ENCODE data around the gene NTF4. TPM values are rescaled to one million over a fixed set of nuclear protein-coding genes. Genes with fewer than 3 reads are reported as not detected.

NTF4 gene
- total RNA-seq, 3 donors from 2014 or later (not counting 1 experiment from before 2014, with no cell fraction given) = not detected

- H3K4me3 Mint-ChIP-seq = peak overlapping the region; percentile 55
- H3K4me1 Mint-ChIP-seq = peaks cover 20 to 36% of the 10 kb centered on the region in 2 donors
- peaks cover 21% of the 10 kb centered on the region for H3K36me3 ChIP-seq (ENCODE audit: control insufficient read depth, insufficient read depth, low read length)
- no peak overlapping the region for H3K4me3 ChIP-seq (ENCODE audit: low read length)
- H3K4me1 ChIP-seq (ENCODE audit: control insufficient read depth, insufficient read depth, low read length) = peaks cover 17% of the 10 kb centered on the region
- no peaks in the 10 kb centered on the region for H3K9me3 Mint-ChIP-seq
- intact Hi-C loops (cut with micrococcal nuclease) = no loop called here
- WGBS (ENCODE audit: insufficient coverage) = 73% methylated on average over 3 of the region's 3 CpGs
- no peak for TF ChIP-seq CTCF (IDR thresholded peaks at IDR 0.05)
- DNase-seq = no peak
- H3K27ac Mint-ChIP-seq = no peak overlapping the region
- no peak for ATAC-seq
- H3K27me3 Mint-ChIP-seq (ENCODE audit: low read depth in 2 of 2) = no peaks in the 10 kb centered on the region
- H3K27me3 ChIP-seq (ENCODE audit: control insufficient read depth, insufficient read depth, low read length) = no peaks in the 10 kb centered on the region
- H3K27ac ChIP-seq (ENCODE audit: low read length) = no peak overlapping the region
- no peaks in the 10 kb centered on the region for H3K9me3 ChIP-seq (ENCODE audit: control insufficient read depth, insufficient read depth, low read length)
- H3K36me3 Mint-ChIP-seq = peaks cover 11% of the 10 kb centered on the region
Measured at GRCh38 chr19:49110567-49110966, 45.9 kb upstream of the NTF4 start.

DNA sequence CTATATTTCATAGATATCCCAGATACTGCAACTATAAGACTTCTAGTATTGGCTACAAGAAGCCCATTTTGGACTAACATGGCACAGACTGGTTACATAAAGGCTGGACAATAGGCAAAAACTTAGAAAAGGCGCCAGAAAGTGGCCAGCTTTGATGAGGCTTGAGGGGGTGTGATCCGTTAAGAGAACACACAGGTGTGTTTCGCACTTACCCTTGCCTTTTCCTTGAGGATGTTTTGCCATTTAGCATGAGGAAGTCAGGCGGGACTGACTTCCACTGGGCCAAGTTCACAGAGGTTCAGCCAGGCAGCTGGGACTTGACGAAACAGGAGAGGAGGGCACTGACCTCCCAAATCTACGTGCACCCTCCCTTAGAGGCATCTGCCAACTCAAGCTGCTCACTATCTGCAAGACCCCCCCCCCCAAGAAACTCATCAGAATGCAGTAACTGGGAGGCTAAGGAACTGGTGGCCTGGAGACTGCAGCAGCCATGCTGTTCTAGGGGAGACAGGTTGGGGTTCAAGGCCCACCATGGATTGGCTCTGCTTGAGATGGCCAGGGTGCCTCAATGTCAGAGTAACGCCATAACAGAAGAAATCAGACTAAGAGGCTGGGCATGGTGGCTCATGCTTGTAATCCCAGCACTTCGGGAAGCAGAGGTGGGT, 45.1 kb upstream of the NTF4 start:
- H3K9me3 ChIP-seq (ENCODE audit: control insufficient read depth, insufficient read depth, low read length) = no peaks in the 10 kb centered on the region
- DNase-seq (no peak), ATAC-seq (no peak)
- Mint-ChIP-seq H3K9me3 (no peaks in the 10 kb centered on the region), H3K4me1 (peaks cover 19 to 32% of the 10 kb centered on the region in 2 donors), H3K36me3 (peaks cover 11% of the 10 kb centered on the region), H3K27me3 (ENCODE audit: low read depth in 2 of 2) (no peaks in the 10 kb centered on the region), H3K4me3 (no peak overlapping the region), H3K27ac (no peak overlapping the region)
- intact Hi-C loops (cut with micrococcal nuclease) = no loop called here
- no peak overlapping the region for H3K27ac ChIP-seq (ENCODE audit: low read length)
- WGBS (ENCODE audit: insufficient coverage) = 97% methylated on average over 8 of the region's 8 CpGs
- no peaks in the 10 kb centered on the region for H3K27me3 ChIP-seq (ENCODE audit: control insufficient read depth, insufficient read depth, low read length)
- H3K4me1 ChIP-seq (ENCODE audit: control insufficient read depth, insufficient read depth, low read length) = peaks cover 12% of the 10 kb centered on the region
- H3K4me3 ChIP-seq (ENCODE audit: low read length) = no peak overlapping the region
- peaks cover 30% of the 10 kb centered on the region for H3K36me3 ChIP-seq (ENCODE audit: control insufficient read depth, insufficient read depth, low read length)
- TF ChIP-seq CTCF (IDR thresholded peaks at IDR 0.05) = no peak

GRCh38 chr19:49109051-49109450, 44.4 kb upstream of the NTF4 start:
- peaks cover 11% of the 10 kb centered on the region for H3K36me3 Mint-ChIP-seq
- H3K4me3 ChIP-seq (ENCODE audit: low read length) = no peak overlapping the region
- H3K36me3 ChIP-seq (ENCODE audit: control insufficient read depth, insufficient read depth, low read length) = peaks cover 34% of the 10 kb centered on the region
- H3K4me1 ChIP-seq (ENCODE audit: control insufficient read depth, insufficient read depth, low read length) = peaks cover 10% of the 10 kb centered on the region
- H3K4me3 Mint-ChIP-seq = no peak overlapping the region
- ATAC-seq = no peak
- no peak for TF ChIP-seq CTCF (IDR thresholded peaks at IDR 0.05)
- no peaks in the 10 kb centered on the region for H3K27me3 ChIP-seq (ENCODE audit: control insufficient read depth, insufficient read depth, low read length)
- H3K27ac ChIP-seq (ENCODE audit: low read length) = no peak overlapping the region
- peaks cover 19 to 31% of the 10 kb centered on the region in 2 donors for H3K4me1 Mint-ChIP-seq
- H3K9me3 Mint-ChIP-seq = no peaks in the 10 kb centered on the region
- 94% methylated on average over 5 of the region's 5 CpGs for WGBS (ENCODE audit: insufficient coverage)
- H3K9me3 ChIP-seq (ENCODE audit: control insufficient read depth, insufficient read depth, low read length) = no peaks in the 10 kb centered on the region
- intact Hi-C loops (cut with micrococcal nuclease) = no loop called here
- H3K27me3 Mint-ChIP-seq (ENCODE audit: low read depth in 2 of 2) = no peaks in the 10 kb centered on the region
- DNase-seq = no peak
- no peak overlapping the region for H3K27ac Mint-ChIP-seq

Measured in natural killer cell (primary cell).